Neuronal stem cell (in vitro differentiated cells): ENCODE results near the gene ATXN10.

ENCODE experiments used
- DNase-seq: peaks from one replicate; pipeline ENCODE4 v3.0.0-alpha.2; 2013; ENCODE audit warnings: low spot score
- H2AFZ ChIP-seq: one replicate; pipeline ENCODE4 v1.6.1; 2013; ENCODE audit warnings: mild to moderate bottlenecking, low read length, inconsistent platforms
- H2AK5ac ChIP-seq: 2 replicates; pipeline ENCODE4 v1.6.1; 2013; ENCODE audit warnings: low read depth, mild to moderate bottlenecking, inconsistent platforms, low read length, moderate library complexity, mixed read lengths
- H2BK120ac ChIP-seq: 2 replicates; pipeline ENCODE4 v1.6.1; 2013; ENCODE audit warnings: low read depth, mild to moderate bottlenecking, inconsistent platforms, low read length, moderate library complexity, mixed read lengths
- H2BK12ac ChIP-seq: one replicate; pipeline ENCODE4 v1.6.1; 2013; ENCODE audit warnings: low read length, inconsistent platforms
- H2BK15ac ChIP-seq: 2 replicates; pipeline ENCODE4 v1.6.1; 2013; ENCODE audit warnings: mild to moderate bottlenecking, low read length, inconsistent platforms, mixed read lengths
- H2BK5ac ChIP-seq: one replicate; pipeline ENCODE4 v1.6.1; 2013; ENCODE audit warnings: inconsistent platforms, mild to moderate bottlenecking, low read length, moderate library complexity
- H3K14ac ChIP-seq: one replicate; pipeline ENCODE4 v1.6.1; 2013; ENCODE audit warnings: low read length, inconsistent platforms
- H3K18ac ChIP-seq: 2 replicates; pipeline ENCODE4 v1.6.1; 2013; ENCODE audit warnings: low read length, inconsistent platforms
- H3K23ac ChIP-seq: 2 replicates; pipeline ENCODE4 v1.6.1; 2013; ENCODE audit warnings: low read depth, mild to moderate bottlenecking, mixed read lengths, low read length, inconsistent platforms; ENCODE audit not compliant: poor library complexity
- H3K27ac ChIP-seq: replicated peaks from 3 replicates; pipeline ENCODE4 v1.5.1; 2013; ENCODE audit warnings: low read length, inconsistent platforms
- H3K27me3 ChIP-seq, 3 experiments: 2 replicates each; pipeline ENCODE4 v1.6.1; 2013; ENCODE audit warnings: low read length in 3 of 3, mild to moderate bottlenecking in 2 of 3, inconsistent platforms in 1 of 3, low read depth in 1 of 3, mixed read lengths in 1 of 3, moderate library complexity in 1 of 3; ENCODE audit not compliant: control insufficient read depth in 3 of 3, insufficient read depth in 3 of 3
- H3K36me3 ChIP-seq, 2 donors: replicated peaks in 1 of 2; 2 replicates each; pipeline ENCODE4 v1.6.1; 2013; ENCODE audit warnings: low read length in 2 of 2; ENCODE audit not compliant: control insufficient read depth in 2 of 2, insufficient read depth in 2 of 2
- H3K4ac ChIP-seq: 2 replicates; pipeline ENCODE4 v1.6.1; 2013; ENCODE audit warnings: inconsistent platforms, mild to moderate bottlenecking, low read length, moderate library complexity
- H3K4me1 ChIP-seq, 2 donors: 1 replicate in 1 of 2; 2 replicates in 1 of 2; pipeline ENCODE4 v1.6.1; 2013; ENCODE audit warnings: low read length in 2 of 2, low read depth in 1 of 2; ENCODE audit not compliant: control insufficient read depth in 2 of 2, insufficient read depth in 1 of 2
- H3K4me2 ChIP-seq: one replicate; pipeline ENCODE4 v1.6.1; 2013; ENCODE audit warnings: mild to moderate bottlenecking, low read length, inconsistent platforms; ENCODE audit not compliant: insufficient read depth, poor library complexity, severe bottlenecking
- H3K4me3 ChIP-seq, 2 donors: 2 replicates each; pipeline ENCODE4 v1.5.1; 2013; ENCODE audit warnings: low read length in 2 of 2, mild to moderate bottlenecking in 2 of 2, inconsistent platforms in 1 of 2, moderate library complexity in 1 of 2
- H3K79me1 ChIP-seq: one replicate; pipeline ENCODE4 v1.6.1; 2013; ENCODE audit warnings: low read depth, mild to moderate bottlenecking, inconsistent platforms, low read length, moderate library complexity
- H3K9ac ChIP-seq: one replicate; pipeline ENCODE4 v1.6.1; 2013; ENCODE audit warnings: mild to moderate bottlenecking, low read depth, low read length, inconsistent platforms; ENCODE audit not compliant: poor library complexity
- H3K9me3 ChIP-seq, 2 donors: replicated peaks in 1 of 2; 2 replicates each; pipeline versions ENCODE3 to v1.6.1; 2013; ENCODE audit warnings: low read length in 2 of 2, mild to moderate bottlenecking in 2 of 2, inconsistent platforms in 1 of 2, low read depth in 1 of 2, mixed read lengths in 1 of 2, moderate library complexity in 1 of 2; ENCODE audit not compliant: control insufficient read depth in 2 of 2, insufficient read depth in 1 of 2
- H4K8ac ChIP-seq: one replicate; pipeline ENCODE4 v1.6.1; 2013; ENCODE audit warnings: low read depth, mild to moderate bottlenecking, inconsistent platforms, low read length, moderate library complexity
- H4K91ac ChIP-seq: one replicate; pipeline ENCODE4 v1.6.1; 2013; ENCODE audit warnings: low read length, low read depth, mild to moderate bottlenecking, inconsistent platforms; ENCODE audit not compliant: poor library complexity
- WGBS, 2 donors: extraction: QIAGEN DNeasy Blood & Tissue Kit; methylation state at CpG; one replicate each; pipeline ENCODE4 v1.1.7; 2013; ENCODE audit warnings: missing lambda C conversion rate in 2 of 2, mixed read lengths in 1 of 2; ENCODE audit not compliant: insufficient read length in 2 of 2, insufficient replicate concordance in 1 of 2; ENCODE audit errors: extremely low coverage in 2 of 2; 5-methylcytosine and 5-hydroxymethylcytosine counted together

The ATXN10 gene

GRCh38 chr22:45702981-45703380, 31.3 kb downstream of the ATXN10 start:
- Histone ChIP-seq H3K14ac (no peak overlapping the region), H3K23ac (no peak overlapping the region), H3K4me1 (peaks cover 0 to 1% of the 10 kb centered on the region in 2 donors), H2BK5ac (no peak overlapping the region), H3K4ac (no peak overlapping the region), H4K91ac (no peak overlapping the region), H3K4me2 (no peak overlapping the region), H2AFZ (no peak overlapping the region), H3K79me1 (no peaks in the 10 kb centered on the region), H2AK5ac (no peak overlapping the region), H3K27ac (no peak overlapping the region), H3K9ac (no peak overlapping the region), H3K9me3 (peaks cover 0 to 27% of the 10 kb centered on the region in 2 donors), H3K18ac (no peak overlapping the region), H3K27me3 (no peaks in the 10 kb centered on the region), H3K36me3 (peaks cover 8 to 96% of the 10 kb centered on the region in 2 donors), H3K4me3 (no peak overlapping the region), H2BK120ac (no peak overlapping the region), H2BK15ac (no peak overlapping the region), H2BK12ac (no peak overlapping the region), H4K8ac (no peak overlapping the region)
- no CpG with 5 or more reads among the region's 3 CpGs for WGBS, 2 donors
- no peak for DNase-seq

DNA sequence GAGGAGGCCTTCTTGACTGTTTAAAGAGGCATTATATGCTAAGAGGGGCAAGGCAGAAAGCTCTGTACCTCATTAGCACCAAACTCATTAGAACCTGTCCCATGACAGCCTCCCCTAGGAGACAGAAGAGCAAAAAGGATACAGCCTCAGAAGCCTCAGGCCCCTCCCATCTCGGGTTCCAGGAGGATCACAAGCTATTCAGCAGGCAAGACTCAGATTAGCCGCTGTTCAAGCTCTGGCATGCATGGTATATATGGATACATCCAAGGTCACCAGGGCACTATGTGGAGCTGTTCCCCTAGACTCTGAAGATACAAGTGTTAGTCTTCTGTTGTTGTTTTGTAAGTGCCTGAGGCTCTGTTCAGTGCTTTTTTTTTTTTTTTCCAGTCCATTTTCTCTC, 32.1 kb downstream of the ATXN10 start:
- Histone ChIP-seq H3K14ac (no peak overlapping the region), H3K4me3 (no peak overlapping the region), H4K91ac (no peak overlapping the region), H3K27me3 (no peaks in the 10 kb centered on the region), H3K4ac (no peak overlapping the region), H3K27ac (no peak overlapping the region), H2BK15ac (no peak overlapping the region), H3K23ac (no peak overlapping the region), H3K18ac (no peak overlapping the region), H3K4me1 (peaks cover 0 to 1% of the 10 kb centered on the region in 2 donors), H2AK5ac (no peak overlapping the region), H2BK12ac (no peak overlapping the region), H3K9me3 (peaks cover 0 to 27% of the 10 kb centered on the region in 2 donors), H3K79me1 (no peaks in the 10 kb centered on the region), H3K4me2 (no peak overlapping the region), H3K36me3 (peaks cover 10 to 97% of the 10 kb centered on the region in 2 donors), H2BK120ac (no peak overlapping the region), H2BK5ac (no peak overlapping the region), H3K9ac (no peak overlapping the region), H4K8ac (no peak overlapping the region), H2AFZ (no peak overlapping the region)
- WGBS, 2 donors = no CpG with 5 or more reads among the region's 2 CpGs
- DNase-seq = peak; percentile 36

DNA sequence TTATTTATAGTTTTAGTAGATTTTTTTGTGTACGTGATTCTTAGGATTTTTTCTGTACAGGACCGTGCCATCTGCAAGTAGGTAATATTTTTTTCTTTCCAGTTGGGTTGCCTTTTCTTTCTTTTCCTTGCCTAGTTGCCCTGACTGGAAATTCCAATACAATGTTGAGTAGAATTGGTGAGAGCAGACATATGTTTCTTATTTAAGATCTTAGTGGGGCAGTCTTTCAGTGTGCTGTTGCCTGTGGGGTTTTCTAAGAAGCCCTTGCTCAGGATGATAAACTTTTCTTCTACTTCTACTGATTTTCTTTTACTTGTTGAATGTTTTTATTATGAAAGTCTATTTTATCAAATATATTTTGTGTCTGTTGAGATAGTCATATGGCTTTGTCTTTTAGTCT, 33.0 kb downstream of the ATXN10 start:
- Histone ChIP-seq H2AFZ (no peak overlapping the region), H3K4me3 (no peak overlapping the region), H4K91ac (no peak overlapping the region), H2AK5ac (no peak overlapping the region), H4K8ac (no peak overlapping the region), H3K4me1 (peaks cover 0 to 1% of the 10 kb centered on the region in 2 donors), H2BK12ac (no peak overlapping the region), H3K9me3 (peaks cover 0 to 27% of the 10 kb centered on the region in 2 donors), H3K27me3 (no peaks in the 10 kb centered on the region), H3K27ac (no peak overlapping the region), H3K4ac (no peak overlapping the region), H3K14ac (no peak overlapping the region), H2BK15ac (no peak overlapping the region), H3K23ac (no peak overlapping the region), H3K4me2 (no peak overlapping the region), H3K9ac (no peak overlapping the region), H2BK120ac (no peak overlapping the region), H3K18ac (no peak overlapping the region), H3K79me1 (no peaks in the 10 kb centered on the region), H2BK5ac (no peak overlapping the region), H3K36me3 (peaks cover 12 to 97% of the 10 kb centered on the region in 2 donors)
- no peak for DNase-seq
- WGBS, 2 donors = no CpG with 5 or more reads among the region's 2 CpGs

GRCh38 chr22:45707605-45708004, 36.0 kb downstream of the ATXN10 start:
- H2BK12ac ChIP-seq = no peak overlapping the region
- no peak overlapping the region for H3K4me2 ChIP-seq
- H2BK120ac ChIP-seq = no peak overlapping the region
- H2AK5ac ChIP-seq = no peak overlapping the region
- no peaks in the 10 kb centered on the region for H3K27me3 ChIP-seq
- no peak overlapping the region for H4K91ac ChIP-seq
- DNase-seq = no peak
- H3K79me1 ChIP-seq = no peaks in the 10 kb centered on the region
- no peak overlapping the region for H2BK5ac ChIP-seq
- no peak overlapping the region for H2BK15ac ChIP-seq
- no CpG with 5 or more reads among the region's 2 CpGs for WGBS, 2 donors
- peaks cover 0 to 1% of the 10 kb centered on the region in 2 donors for H3K4me1 ChIP-seq
- peaks cover 0 to 24% of the 10 kb centered on the region in 2 donors for H3K9me3 ChIP-seq
- no peak overlapping the region for H2AFZ ChIP-seq
- H3K14ac ChIP-seq = no peak overlapping the region
- no peak overlapping the region for H3K27ac ChIP-seq
- H3K36me3 ChIP-seq = peaks cover 9 to 97% of the 10 kb centered on the region in 2 donors
- no peak overlapping the region for H3K4ac ChIP-seq
- no peak overlapping the region for H4K8ac ChIP-seq
- no peak overlapping the region for H3K4me3 ChIP-seq
- H3K23ac ChIP-seq = no peak overlapping the region
- no peak overlapping the region for H3K9ac ChIP-seq
- H3K18ac ChIP-seq = no peak overlapping the region
